Measurements from ENCODE around the gene ACADS. TPM values are rescaled to one million over a fixed set of nuclear protein-coding genes. Genes with fewer than 3 reads are reported as not detected.

Gene ACADS
- total and polyA plus RNA-seq, 2 of the 8 experiments (the other 6 are each of a cell fraction or from before 2014, with no cell fraction given), result 4.9 to 7.5 TPM

GRCh38 chr12:120784804-120785203 is 59.2 kb downstream of the ACADS start:
- Histone ChIP-seq H3K79me1 (ENCODE audit: low read depth, low read length) (no peaks in the 10 kb centered on the region; the same call in 1 of the 2 replicates), H3K27me3 (replicated peaks in 1 of 4; ENCODE audit: control insufficient read depth in 3 of 4, extremely low read depth in 1 of 4, insufficient read depth in 3 of 4, low read length in 3 of 4) (no peaks in the 10 kb centered on the region), H2BK12ac (ENCODE audit: low read depth, low read length) (no peak overlapping the region), H3K27ac (ENCODE audit: low read depth, low read length) (no peak overlapping the region), H3K4ac (replicated peaks; ENCODE audit: insufficient read length, low read depth, low read length) (no peak overlapping the region), H2BK15ac (ENCODE audit: low read length) (no peak overlapping the region), H3K4me1 (replicated peaks in 1 of 4; ENCODE audit: control insufficient read depth in 3 of 4, insufficient read depth in 4 of 4, low read length in 3 of 4) (no peaks in the 10 kb centered on the region), H3K56ac (replicated peaks; ENCODE audit: insufficient read length, low read depth, low read length) (no peak overlapping the region), H4K5ac (ENCODE audit: insufficient read length, low read depth, low read length) (no peak overlapping the region), H4K20me1 (replicated peaks in 1 of 2; ENCODE audit: control insufficient read depth in 1 of 2, insufficient read depth in 2 of 2, low read length in 2 of 2) (peaks cover 0 to 2% of the 10 kb centered on the region in 2 experiments), H3K23me2 (ENCODE audit: low read depth, low read length) (no peaks in the 10 kb centered on the region), H3K79me2 (ENCODE audit: control insufficient read depth in 1 of 2, insufficient read depth in 2 of 2, low read length in 2 of 2) (no peaks in the 10 kb centered on the region), H3K23ac (ENCODE audit: insufficient read length) (no peak overlapping the region), H2BK120ac (replicated peaks; ENCODE audit: low read depth, low read length) (no peak overlapping the region), H3K18ac (ENCODE audit: extremely low read depth, low read length) (no peak overlapping the region), H3K14ac (ENCODE audit: insufficient read length) (no peak overlapping the region), H3K9me3 (ENCODE audit: insufficient read depth in 2 of 2, low read depth in 1 of 2, low read length in 1 of 2) (no peaks in the 10 kb centered on the region), H3K4me2 (ENCODE audit: insufficient read depth in 1 of 2, low read depth in 2 of 2, low read length in 2 of 2) (no peak overlapping the region), H4K8ac (ENCODE audit: extremely low read depth, insufficient read depth, low read length) (no peak overlapping the region), H2BK20ac (ENCODE audit: low read length) (no peak overlapping the region), H4K91ac (replicated peaks; ENCODE audit: insufficient read length, low read length) (no peak overlapping the region), H3K36me3 (ENCODE audit: control insufficient read depth in 2 of 4, insufficient read depth in 4 of 4, low read length in 3 of 4) (peaks cover 5 to 17% (median 11%) of the 10 kb centered on the region in 4 experiments; a peak in 7 of 8 replicates), H3K4me3 (ENCODE audit: extremely low read depth in 1 of 4, insufficient read depth in 2 of 4, low read depth in 3 of 4, low read length in 4 of 4) (no peak overlapping the region), H3K9ac (replicated peaks in 1 of 4; ENCODE audit: extremely low read depth in 1 of 4, low read depth in 3 of 4, low read length in 3 of 4) (no peak overlapping the region), H2BK5ac (ENCODE audit: low read depth, low read length) (no peak overlapping the region), H2AK5ac (ENCODE audit: low read depth, low read length) (no peak overlapping the region), H2AFZ (ENCODE audit: low read length) (no peak overlapping the region)
- no peak for TF ChIP-seq SP2 (IDR thresholded peaks at IDR 0.05; ENCODE audit: low read length)
- no peak for TF ChIP-seq NANOG (IDR thresholded peaks at IDR 0.05; ENCODE audit: insufficient read depth, low read depth, low read length, poor library complexity, severe bottlenecking)
- TF ChIP-seq RXRA (IDR thresholded peaks at IDR 0.05; ENCODE audit: insufficient read depth, low read depth, low read length), result no peak
- no peak for TF ChIP-seq SIN3A (conservative IDR thresholded peaks at IDR 0.05 in 1 of 2, IDR thresholded peaks at IDR 0.05 in 1 of 2; ENCODE audit: low read depth in 1 of 2, low read length in 2 of 2)
- TF ChIP-seq PHF8 (conservative IDR thresholded peaks at IDR 0.05; ENCODE audit: low read depth, low read length), result no peak
- TF ChIP-seq TBP (IDR thresholded peaks at IDR 0.05; ENCODE audit: low read depth, low read length), result no peak
- TF ChIP-seq MAFK (IDR thresholded peaks at IDR 0.05; ENCODE audit: low read depth, low read length), result no peak
- TF ChIP-seq KDM4A (IDR thresholded peaks at IDR 0.05; ENCODE audit: low read depth, low read length, severe bottlenecking), result no peak
- TF ChIP-seq ASH2L (IDR thresholded peaks at IDR 0.05; ENCODE audit: low read length), result no peak
- TF ChIP-seq SP4 (IDR thresholded peaks at IDR 0.05; ENCODE audit: low read length), result no peak
- DNase-seq (ENCODE audit: low read depth in 1 of 2, low spot score in 2 of 2) (no peak), FAIRE-seq (no peak)
- CTCF ChIA-PET (ENCODE audit: partially characterized antibody), result interaction anchor here (0.9 to 3.4 kb wide), 3 partner anchors 15 to 206 kb away, joined by 3 to 10 read pairs (median 3); no protein-coding TSS in a partner anchor
- WGBS, 2 experiments (ENCODE audit: extremely low coverage in 1 of 2, insufficient coverage in 1 of 2, insufficient read length in 1 of 2, insufficient replicate concordance in 2 of 2, low coverage in 1 of 2, low lambda C conversion rate in 2 of 2, missing lambda C conversion rate in 1 of 2), result 91% methylated on average over 3 of the region's 3 CpGs; no CpG with 5 or more reads in 1 of the 2 experiments
- POLR2A ChIA-PET (ENCODE audit: partially characterized antibody), result interaction anchor here (1.3 kb wide), 1 partner anchor 16 kb away, joined by 4 read pairs; no protein-coding TSS in a partner anchor
